Endometrial microvascular endothelial cells (primary cell): ENCODE measurements around the gene MCEE. TPM values are rescaled to one million over a fixed set of nuclear protein-coding genes. Genes with fewer than 3 reads are reported as not detected.
"Not testable (repeated sequence)": the region's sequence is repeated elsewhere in the genome, so short reads cannot be mapped to it uniquely, and the experiment has no call there.

Source experiments
- in situ Hi-C: cut with HindIII; loops from 2 replicates; pipeline ENCODE4 v1.10.0; 2017; ENCODE audit warnings: low sequenced_read_pairs, low pct_unique_long_range_greater_than_20kb; ENCODE audit errors: inconsistent ontology term
- total RNA-seq: library from RNA; depleted of rRNA; stranded (reverse); fragments of >200 nt; gene quantifications from one replicate; pipeline ENCODE4 v1.2.3, GENCODE V29; 2015; ENCODE audit errors: inconsistent ontology term

The MCEE gene
- total RNA-seq, 1 donor from 2014 or later = 4.7 TPM

- in situ Hi-C loops = not testable (repeated sequence)
Observed at GRCh38 chr2:71089475-71089874, 40.6 kb downstream of the MCEE start.

- in situ Hi-C loops = not testable (repeated sequence)
Observed at GRCh38 chr2:71085325-71086003, 44.6 kb downstream of the MCEE start.

GRCh38 chr2:71083752-71084312 is 46.2 kb downstream of the MCEE start:
- in situ Hi-C loops = not testable (repeated sequence)

- in situ Hi-C loops = not testable (repeated sequence)
Observed at GRCh38 chr2:71083297-71083696, 46.7 kb downstream of the MCEE start.

- in situ Hi-C loops = no loop called here
Observed at GRCh38 chr2:71082402-71083252, 47.4 kb downstream of the MCEE start.

- in situ Hi-C loops = no loop called here
Observed at GRCh38 chr2:71078624-71079023, 51.4 kb downstream of the MCEE start.

- in situ Hi-C loops = no loop called here
Observed at GRCh38 chr2:71074893-71075395, 55.1 kb downstream of the MCEE start.

- in situ Hi-C loops = no loop called here
Observed at GRCh38 chr2:71073475-71073874, 56.6 kb downstream of the MCEE start.

- in situ Hi-C loops = no loop called here
Observed at GRCh38 chr2:71072492-71072891, 57.5 kb downstream of the MCEE start.

- in situ Hi-C loops = no loop called here
Observed at GRCh38 chr2:71071681-71072398, 58.2 kb downstream of the MCEE start.

- in situ Hi-C loops = no loop called here
Observed at GRCh38 chr2:71070294-71071093, 59.5 kb downstream of the MCEE start.

- in situ Hi-C loops = no loop called here
Observed at GRCh38 chr2:71069376-71069775, 60.7 kb downstream of the MCEE start.

GRCh38 chr2:71068218-71069035 is 61.6 kb downstream of the MCEE start, which contains the start of gene NAGK:
TSS of gene NAGK (plus strand) at chr2:71068648. CDS start at chr2:71068684, 36 bp downstream.
- in situ Hi-C loops = no loop called here

GRCh38 chr2:71067567-71068217 is 62.3 kb downstream of the MCEE start:
- in situ Hi-C loops = no loop called here

GRCh38 chr2:71066856-71067255 is 63.2 kb downstream of the MCEE start:
- in situ Hi-C loops = no loop called here

- in situ Hi-C loops = no loop called here
Observed at GRCh38 chr2:71064754-71065621, 65.0 kb downstream of the MCEE start.
